AG09319 (cell line): ENCODE results near the gene BMP2K.
"Not testable (repeated sequence)": the region's sequence is repeated elsewhere in the genome, so short reads cannot be mapped to it uniquely, and the experiment has no call there.

Experiments
- DNase-seq: peaks from one replicate; pipeline ENCODE4 v3.0.0-alpha.2; 2010; ENCODE audit warnings: low read depth; ENCODE audit errors: extremely low read depth
- TF ChIP-seq, protein P1 (sequence below): IDR thresholded peaks from 2 replicates; pipeline ENCODE4 v1.5.1; 2011; ENCODE audit warnings: low read depth, mild to moderate bottlenecking, inconsistent platforms, low read length, moderate library complexity

Gene BMP2K

DNA sequence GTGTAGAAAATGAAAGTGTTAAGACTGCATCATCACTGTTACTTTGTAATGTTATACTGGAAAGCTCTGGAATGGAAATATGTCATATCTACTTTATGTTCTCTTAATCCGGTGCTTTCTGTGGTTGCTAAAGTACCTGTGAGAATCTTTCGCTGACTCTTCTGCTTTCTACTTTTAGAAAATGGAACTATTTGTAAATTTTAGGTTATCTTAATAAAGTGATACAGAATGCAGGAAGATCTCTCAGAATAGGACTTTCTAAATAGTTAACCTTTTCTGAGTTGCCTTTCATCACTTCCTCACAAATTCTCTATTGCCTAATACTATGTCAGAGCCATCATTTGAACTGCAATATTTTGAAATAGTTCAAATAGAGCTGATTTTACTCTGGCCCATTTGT is 69.3 kb downstream of the BMP2K start:
- TF ChIP-seq, protein P1, sequence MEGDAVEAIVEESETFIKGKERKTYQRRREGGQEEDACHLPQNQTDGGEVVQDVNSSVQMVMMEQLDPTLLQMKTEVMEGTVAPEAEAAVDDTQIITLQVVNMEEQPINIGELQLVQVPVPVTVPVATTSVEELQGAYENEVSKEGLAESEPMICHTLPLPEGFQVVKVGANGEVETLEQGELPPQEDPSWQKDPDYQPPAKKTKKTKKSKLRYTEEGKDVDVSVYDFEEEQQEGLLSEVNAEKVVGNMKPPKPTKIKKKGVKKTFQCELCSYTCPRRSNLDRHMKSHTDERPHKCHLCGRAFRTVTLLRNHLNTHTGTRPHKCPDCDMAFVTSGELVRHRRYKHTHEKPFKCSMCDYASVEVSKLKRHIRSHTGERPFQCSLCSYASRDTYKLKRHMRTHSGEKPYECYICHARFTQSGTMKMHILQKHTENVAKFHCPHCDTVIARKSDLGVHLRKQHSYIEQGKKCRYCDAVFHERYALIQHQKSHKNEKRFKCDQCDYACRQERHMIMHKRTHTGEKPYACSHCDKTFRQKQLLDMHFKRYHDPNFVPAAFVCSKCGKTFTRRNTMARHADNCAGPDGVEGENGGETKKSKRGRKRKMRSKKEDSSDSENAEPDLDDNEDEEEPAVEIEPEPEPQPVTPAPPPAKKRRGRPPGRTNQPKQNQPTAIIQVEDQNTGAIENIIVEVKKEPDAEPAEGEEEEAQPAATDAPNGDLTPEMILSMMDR = no peak
- no peak for DNase-seq

DNA sequence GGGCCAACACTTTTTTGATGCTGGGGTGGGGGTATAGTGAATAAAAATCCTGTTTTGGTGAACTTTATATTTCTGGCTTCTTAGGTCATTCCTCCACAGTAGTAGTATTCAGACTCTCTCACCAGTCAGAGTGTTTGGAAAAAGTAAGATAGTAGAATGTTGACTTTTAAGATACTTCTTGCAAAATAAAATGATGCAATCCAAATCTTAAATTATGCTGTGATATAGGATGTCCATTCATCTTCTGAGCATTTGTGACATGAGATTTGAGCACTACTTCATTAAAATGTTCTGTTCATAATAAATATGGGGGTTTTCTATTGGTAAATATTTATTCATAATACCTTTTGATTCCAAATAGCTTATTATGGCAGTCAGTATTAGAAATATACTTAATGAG is 70.1 kb downstream of the BMP2K start:
- TF ChIP-seq, protein P1 = no peak
- no peak for DNase-seq

DNA sequence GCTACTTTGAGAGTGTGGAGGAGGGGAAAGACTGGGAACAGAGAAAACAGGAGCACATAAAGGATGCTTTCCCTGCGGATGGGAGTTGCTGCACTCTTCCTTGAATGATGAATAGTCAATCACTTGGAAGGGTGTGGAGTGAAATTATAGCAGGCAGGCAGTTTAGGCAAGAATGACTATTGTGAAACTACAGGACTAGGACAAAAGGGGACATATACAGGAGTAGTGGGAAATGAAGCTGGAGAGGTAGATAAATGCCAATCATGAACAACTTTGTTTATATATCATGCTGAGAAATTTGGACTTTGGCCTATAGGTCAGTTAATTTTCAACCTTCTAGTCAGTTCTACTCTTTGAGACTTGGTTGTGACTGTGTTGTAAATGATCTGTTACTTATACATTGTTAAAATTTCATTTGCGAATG is 86.2 kb downstream of the BMP2K start:
- TF ChIP-seq, protein P1 = no peak
- no peak for DNase-seq

DNA sequence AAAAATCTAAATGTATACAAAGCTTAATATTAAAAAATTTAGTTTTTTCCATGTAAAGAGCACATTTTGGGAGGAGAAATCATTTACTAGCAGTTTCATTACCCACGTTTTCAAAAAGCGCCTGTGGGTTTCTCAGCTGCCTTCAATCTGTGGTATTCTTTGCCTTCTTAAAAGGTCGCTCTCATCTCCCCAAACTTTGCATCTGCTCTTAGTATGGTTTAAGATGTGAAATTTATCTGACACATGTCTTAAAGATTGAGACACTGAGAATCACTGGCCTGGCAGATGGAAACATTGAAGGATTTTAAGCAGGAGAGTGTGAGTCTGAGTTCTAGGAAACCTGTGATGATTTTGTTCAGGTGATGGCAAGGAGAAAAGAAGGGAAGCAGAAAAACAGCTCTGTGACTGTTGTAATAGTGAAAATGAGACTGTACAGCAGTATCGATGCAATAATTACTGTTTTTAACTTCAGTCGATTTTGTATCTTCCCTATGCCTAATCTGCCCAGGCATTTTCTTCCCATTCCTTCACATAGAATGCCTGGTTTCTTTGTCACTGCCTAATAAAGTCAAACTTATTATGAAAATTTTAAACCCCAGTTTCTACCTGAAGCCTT is 87.2 kb downstream of the BMP2K start:
- no peak for DNase-seq
- TF ChIP-seq, protein P1 = no peak

DNA sequence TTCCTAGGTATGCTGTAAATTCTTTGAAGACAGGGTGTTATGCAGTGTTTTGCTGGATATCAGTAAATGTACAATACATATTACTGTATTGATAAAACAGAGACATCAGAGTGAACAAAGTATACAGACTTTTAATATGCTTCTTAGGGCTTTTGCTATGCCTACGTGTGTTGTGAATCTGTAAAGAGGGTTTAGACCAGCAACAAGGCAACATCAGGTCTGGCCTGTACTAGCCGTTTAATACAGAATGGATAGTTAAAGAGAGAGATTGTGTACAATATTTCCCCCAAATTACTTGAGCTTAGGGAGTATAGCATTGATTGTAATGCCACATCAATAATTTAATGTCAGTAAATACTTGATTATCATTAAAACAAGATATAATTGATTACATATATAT is 87.8 kb downstream of the BMP2K start:
- TF ChIP-seq, protein P1 = no peak
- no peak for DNase-seq

DNA sequence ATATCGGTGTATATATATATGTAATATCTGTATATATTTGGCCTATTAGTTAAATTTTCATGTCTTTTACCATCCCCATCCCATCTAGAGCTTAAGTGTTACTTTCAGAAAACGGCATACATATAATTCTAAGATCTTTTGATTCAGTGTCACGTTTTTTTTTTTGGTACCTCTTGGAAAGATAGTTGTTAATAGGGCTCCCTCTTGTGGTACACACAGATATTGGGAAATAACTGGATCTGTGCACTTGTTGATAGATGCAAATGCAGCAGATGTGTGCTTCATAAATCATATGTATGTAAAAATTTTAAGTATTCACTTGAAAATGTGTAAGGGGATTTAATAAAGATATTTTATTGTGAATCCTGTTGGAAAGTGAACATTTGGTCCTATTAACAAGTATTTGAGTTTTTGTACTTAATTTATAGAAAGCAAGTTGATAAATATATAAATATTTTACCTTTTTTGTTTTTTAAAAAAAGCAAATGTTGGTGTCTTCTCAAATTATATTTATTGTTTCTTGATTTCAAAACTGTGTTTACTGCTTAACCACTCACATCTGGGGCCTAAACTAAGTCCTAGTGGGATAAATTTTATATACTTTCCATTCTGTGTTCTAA is 88.4 kb downstream of the BMP2K start:
- TF ChIP-seq, protein P1 = peak; percentile 67
- DNase-seq = peak; percentile 62

DNA sequence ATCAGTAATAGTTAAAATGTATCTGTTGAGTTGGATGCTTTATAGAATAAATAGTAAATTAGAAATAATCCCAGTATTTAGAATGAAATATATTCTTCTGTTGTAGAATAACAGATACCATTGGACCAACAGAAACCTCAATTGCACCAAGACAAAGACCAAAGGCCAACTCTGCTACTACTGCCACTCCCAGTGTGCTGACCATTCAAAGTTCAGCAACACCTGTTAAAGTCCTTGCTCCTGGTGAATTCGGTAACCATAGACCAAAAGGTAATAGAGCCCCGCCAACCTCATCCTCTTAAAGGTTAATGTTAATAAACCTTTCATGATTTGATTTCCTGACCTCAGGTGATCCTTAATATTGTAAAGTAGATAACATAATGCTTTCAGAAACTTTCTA is 89.3 kb downstream of the BMP2K start:
- no peak for DNase-seq

DNA sequence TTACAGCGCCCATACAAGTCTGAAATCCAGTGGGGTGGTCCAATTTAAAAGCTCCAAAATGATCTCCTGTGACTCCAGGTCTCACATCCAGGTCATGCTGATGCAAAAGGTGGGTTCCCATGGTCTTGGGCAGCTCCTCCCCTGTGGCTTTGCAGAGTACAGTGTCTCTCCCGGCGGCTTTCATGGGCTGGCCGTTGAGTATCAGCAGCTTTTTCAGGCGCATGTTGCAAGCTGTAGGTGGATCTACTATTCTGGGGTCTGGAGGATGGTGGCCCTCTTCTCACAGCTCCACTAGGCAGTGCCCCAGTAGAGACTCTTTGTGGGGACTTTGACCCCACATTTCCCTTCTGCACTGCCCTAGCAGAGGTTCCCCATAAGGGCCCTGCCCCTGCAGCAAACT is 92.6 kb downstream of the BMP2K start:
- DNase-seq = not testable (repeated sequence)

More for the DNA sequence above, 89.3 kb downstream of the BMP2K start:
- TF ChIP-seq, protein P1 = no peak
